CD1c-positive myeloid dendritic cell (primary cell): ENCODE measurements around the gene PSMC3.

Experiments used
- DNase-seq: peaks from one replicate; pipeline ENCODE4 v3.0.0-alpha.2; 2016; ENCODE audit errors: extremely low spot score

The PSMC3 gene

DNA sequence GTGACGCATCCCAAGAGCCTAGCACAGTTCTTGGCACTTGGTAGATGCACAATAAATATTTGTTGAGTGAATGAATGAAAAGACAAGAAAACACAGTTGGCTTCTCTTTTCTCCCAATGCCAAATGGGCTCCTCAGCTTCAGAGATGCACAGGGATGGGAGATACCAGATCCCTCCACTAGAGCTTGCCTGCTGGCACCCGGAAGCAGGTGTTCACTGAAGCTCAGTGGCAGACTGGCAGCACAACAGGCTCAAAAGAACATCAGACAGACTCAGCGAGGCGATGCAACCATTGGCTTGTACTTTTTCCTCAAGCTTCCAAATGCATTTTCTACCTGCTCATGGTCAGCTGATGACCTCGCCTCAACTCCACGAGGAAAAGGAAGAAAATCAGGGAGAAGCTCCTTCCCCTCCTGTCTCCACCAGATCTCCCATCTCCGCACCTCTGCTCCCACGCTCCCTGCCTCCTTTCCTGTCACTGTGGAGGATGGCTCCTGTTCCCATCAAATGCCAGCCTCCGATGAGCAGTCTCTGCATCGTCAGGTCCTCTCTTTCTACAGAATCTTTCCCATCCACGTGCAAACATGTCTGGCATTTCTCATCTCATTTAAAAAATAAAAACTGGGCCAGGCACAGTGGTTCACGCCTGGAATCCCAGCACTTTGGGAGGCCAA, 16.9 kb upstream of the PSMC3 start:
- no peak for DNase-seq

DNA sequence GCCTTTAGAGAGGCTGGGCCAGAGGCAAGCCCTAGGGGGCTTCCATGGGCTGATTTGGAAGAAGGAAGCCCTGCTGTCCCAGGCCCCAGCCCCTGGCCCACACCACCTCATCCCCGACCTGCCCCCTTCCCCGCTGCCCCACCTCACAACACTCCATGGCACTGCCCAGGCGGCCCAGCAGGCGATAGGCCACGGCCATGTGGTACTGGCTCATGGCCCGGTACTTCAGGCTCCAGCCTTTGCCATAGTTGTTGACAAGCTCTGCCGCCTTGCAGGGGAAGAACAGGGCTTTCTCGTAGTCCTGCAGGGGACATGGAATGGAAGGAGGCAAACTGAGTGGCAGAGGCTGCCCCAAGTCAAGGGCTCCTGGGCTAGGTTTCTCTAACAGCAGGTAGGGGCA, 16.3 kb upstream of the PSMC3 start:
- DNase-seq = no peak

DNA sequence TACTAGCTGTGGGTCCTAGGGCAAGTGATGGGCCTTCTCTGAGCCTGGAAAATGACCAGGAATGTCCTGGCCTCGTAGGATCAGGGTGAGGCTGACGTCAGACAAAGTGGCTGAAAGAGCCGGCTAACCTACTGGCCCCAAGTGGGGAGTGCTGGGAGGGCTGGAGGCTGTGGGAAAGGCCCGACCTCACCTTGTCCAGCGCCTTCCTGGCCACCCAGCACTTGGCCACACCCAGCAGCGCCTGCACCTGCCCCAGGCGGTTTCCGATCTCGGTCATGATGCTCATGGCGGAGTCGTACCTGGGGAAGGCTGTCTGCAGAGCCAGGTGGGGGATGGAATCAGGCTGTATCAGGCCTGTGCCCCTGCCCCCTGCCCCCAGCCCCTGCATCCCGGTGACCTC, 15.2 kb upstream of the PSMC3 start:
- no peak for DNase-seq

DNA sequence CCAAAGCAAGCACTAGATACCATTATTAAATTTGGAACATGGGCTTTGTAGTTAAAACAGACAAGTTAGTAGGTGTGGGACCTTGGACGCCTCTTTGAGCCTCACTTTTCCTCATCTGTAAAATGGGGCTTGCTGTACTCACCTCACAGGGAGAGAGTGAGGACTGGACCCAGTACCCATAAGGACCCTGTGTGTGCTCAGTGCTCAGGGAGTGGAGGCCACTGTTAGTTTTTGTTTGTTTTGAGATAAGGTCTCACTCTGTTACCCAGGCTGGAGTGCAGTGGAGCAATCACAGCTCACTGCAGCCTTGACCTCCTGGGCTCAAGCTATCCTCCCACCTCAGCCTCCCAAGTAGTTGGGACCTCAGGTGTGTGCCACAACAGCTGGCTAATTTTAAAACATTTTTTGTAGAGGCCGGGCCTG, 13.8 kb upstream of the PSMC3 start:
- DNase-seq = no peak

DNA sequence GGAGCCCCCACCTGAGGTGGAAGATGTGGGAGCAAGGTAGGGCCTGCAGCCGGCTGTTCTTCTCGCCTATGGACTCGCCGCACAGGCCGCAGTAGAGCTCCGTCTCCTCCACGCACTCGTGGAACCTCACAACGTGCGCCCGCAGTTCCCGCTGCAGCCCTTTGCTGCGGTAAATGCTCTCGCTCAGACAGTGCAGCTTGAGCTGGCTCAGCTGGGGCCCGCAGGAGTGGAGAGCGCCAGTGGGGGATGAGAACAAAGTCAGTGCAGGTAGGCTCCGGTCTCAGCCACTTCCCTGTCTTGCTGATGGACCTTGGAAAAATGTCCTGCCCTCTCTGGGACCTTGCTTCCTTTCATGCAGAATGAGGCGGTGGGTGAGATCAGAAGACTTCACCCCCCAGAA, 12.5 kb upstream of the PSMC3 start:
- DNase-seq = no peak

DNA sequence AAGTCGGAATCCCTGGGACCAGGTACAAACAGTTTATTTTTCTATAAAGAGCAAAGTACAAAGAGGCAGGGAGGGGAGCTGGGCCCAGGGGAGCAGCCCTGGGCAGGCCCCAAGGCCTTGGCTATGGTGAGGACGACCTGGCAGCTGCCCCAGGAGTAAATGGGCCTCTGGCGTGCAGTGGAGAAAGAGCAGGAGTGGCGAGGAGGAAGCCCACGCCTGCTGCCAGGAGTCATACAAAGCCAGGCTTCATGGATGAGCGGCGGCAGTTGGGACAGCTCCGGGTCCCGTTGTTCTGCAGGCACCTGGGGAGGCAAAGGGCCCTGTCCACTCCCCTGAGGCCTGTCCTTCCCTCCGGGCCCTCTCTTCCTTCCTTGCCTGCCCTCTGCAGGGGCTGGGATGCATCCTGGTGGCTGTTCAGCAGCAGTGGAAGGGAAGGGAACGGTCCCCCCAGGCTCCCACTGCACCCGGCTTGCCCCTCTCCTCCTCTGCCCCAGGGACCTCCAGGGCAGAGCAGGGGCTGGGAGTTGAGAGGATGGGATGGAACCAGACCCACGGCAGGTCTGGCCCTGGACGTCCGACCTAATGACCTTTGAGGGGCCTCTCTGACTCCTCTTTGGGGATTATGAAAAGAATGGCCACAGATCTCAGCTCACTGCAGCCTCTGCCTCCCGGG, 11.6 kb upstream of the PSMC3 start:
- DNase-seq = no peak

DNA sequence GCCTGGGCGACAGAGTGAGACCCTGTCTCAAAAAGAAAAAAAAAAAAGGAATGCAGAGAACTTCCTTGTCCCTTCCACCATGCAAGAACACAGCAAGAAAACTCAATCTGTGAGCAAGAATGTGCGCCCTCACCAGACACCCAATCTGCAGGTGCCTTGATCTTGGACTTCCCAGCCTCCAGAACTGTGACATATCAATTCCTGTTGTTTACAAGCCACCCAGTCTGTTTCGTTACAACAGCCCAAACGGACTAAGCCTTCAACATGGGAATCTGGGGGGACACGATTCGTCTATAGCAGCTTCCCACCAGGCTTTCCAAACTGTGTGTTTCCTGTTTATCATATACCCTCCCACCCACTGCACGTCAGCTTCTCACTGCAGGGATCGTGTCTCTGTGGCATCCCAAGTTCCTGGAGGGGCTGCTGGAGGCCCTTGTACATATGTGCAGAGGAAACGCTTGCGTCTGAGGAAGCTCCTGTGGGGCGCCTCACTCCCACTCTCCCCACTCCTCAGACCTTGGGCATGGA, 11.0 kb upstream of the PSMC3 start:
- no peak for DNase-seq

DNA sequence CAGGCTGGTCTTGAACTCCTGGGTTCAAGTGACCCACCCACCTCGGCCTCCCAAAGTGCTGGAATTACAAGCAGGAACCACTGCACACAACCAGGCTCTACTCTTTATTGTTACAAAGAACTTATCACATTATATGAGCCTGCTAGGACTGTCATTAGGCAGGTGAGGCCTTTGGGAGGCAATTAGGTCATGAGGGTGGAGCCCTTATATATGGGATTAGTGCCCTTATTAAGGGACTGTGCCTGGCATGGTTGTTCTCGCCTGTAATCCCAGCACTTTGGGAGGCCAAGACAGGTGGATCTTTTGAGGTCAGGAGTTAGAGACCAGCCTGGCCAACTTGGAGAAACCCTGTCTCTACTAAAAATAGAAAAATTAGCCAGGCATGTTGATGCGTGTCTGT, 10.5 kb upstream of the PSMC3 start:
- no peak for DNase-seq

DNA sequence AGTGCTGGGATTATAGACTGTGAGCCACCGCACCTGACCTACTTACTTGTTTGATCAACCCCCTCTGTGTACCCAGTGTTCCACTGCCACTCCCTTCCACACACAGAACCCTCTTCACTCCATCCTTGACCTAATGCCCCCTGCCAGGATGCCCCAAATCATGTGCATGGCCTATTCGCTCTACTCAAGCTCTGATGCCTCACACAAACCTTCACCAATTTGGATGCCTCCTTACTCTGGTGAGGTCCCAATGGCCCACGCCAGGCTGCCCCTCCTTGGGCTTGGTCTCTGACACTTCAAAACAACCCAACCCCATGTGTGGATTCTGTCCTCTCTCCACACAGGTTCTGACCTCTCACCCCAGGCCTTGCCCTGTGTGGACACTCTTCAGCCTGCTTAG, 9.4 kb upstream of the PSMC3 start:
- no peak for DNase-seq

DNA sequence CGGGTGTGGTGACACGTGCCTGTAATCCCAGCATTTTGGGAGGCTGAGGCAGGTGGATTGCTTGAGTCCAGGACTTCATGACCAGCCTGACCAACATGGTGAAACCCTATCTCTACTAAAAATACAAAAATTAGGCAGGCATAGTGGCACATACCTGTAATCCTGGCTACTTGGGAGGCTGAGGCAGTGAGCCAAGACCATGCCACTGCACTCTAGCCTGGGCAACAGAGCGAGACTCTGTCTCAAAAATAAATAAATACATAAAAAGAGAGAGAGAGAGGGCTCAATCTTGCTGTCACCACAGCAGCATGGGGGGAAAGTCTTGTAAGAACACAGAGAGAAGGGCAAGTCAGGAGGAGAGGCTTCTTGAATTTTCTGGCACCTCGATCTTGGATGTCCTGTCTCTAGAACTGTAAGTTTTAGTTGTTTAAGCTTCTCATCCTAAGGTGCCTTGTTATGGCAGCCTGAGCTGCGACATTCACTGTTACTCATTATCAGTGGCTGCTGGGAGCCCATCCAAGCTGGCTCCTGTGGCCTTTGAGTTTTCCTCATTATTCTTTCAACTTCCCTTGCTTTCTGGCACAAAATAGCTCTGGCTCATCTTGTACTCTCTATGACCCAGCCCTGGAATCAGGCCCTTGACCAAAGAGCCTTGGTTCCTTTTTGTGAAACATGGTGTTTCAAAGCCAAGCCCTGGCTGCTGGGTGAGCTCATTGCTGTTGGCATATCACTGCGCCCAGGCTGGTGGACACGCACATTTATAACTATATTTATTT, 8.0 kb upstream of the PSMC3 start:
- no peak for DNase-seq

DNA sequence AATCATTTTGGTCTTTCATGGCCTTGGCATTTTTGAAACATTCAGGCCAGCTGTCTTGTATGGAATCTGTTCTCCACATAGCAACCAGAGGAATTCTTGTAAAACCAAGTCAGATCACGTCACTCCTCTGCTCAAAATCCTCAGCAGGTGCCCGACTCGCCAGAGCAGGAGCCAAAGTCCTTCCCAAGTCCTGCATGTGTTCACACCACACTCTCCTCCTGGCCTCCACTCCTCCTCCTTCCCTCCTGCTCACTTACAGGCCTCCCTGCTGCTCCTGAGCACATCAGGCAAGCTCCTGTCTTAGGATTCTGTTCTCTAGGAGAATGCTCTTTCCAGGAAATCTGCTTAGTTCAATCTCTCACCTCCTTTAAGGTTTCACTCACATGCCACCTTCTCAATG, 6.9 kb upstream of the PSMC3 start:
- no peak for DNase-seq

DNA sequence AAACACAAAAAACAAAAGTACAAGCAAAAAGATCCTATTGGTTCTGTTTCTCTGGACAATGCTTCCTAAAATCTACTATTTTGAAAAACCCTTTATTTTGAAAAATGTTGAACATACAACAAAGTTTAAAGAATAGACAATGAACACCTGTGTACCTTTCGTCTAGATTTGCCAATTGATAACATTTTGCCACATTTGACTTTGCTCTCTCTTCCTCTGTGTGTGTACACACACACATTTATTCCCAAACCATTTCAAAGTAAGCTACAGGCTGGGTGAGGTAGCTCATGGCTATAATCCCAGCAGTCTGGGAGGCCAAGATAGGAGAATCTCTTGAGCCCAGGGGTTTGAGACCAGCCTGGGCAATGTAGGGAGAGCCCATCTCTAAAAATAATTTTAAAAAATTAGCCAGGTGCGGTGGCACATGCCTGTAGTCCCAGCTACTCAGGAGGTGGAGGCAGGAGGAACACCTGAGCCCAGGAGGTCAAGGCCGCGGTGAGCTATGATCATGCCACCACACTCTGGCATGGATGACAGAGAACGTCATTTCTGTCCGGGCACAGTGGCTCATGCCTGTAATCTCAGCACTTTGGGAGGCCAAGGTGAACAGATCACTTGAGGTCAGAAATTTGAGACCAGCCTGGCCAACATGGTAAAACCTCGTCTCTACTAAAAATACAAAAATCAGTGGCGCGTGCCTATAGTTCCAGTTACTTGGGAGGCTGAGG, 5.3 kb upstream of the PSMC3 start:
- no peak for DNase-seq

DNA sequence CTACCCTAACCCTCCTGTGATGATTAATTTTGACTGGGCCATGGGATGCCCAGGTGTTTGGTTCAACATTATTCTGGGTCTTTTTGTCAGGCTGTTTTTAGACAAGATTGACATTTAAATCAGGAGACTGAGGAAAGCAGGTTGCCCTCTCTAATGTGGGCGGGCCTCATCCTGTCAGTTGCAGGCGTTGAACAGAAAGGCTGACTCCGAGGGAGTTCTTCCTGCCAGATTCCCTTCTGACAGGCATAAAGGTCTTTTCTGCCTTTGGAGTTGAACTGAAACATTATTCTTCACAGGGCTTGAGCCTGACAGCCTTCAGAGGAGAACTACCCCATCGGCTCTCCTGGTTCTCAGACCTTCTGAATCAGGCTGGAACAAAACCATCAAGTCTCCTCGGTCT, 4.3 kb upstream of the PSMC3 start:
- DNase-seq = no peak

DNA sequence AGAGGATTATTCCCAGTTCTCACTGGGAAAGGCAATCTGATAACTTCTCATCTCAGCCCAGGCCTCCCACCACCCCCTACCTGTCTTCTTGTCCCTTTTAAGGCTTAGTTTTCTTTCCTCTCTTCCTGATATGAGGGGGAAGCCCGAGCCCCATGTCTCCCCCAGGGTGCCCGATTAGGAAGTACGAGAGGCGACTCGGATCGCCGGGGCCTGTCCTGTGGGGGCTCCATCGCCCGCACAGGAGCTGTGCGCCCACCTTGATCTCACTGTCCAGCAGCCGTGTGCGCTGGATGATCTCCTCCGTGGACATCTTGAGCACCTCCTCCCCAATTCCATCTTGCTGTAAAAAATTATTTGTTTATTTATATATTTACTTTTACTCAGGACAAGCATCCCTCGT, 628 bp downstream of the PSMC3 start:
- DNase-seq = no peak

DNA sequence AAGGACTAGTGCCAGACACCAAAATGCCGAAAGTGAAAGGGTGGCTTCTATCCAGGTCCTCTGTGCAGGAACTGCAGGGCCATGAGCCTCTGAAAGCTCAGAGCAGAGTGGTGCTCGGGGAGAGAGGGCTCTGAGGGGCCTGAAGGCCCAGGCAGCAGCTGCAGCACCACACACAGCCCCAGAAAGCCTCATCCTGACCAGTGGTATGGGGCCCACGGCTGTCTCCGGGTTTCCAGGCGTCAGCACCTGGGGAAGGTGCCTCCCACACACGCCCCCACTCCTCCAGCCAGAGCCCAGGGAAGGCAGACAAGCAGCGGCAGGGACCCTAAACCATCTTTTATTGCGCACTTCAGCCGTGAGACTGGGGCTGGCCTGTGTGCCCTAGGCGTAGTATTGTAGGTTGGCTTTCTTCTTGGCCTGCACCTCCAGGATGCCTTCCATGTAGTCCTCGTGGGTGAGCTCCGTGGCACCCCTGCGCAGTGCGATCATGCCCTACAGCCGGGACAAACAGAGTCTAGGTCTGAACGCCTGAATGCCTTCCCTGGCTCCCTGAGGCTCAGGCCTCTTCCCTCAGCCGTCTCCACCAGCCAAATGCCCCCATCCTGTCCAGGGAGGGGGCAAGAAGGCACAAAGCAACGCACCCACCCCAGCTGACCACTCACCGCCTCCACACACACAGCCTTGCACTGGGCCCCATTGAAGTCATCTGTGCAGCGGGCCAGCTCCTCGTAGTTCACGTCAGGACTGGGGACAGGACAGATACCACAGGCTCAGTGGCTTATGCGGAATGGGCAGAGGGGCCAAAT, 7.6 kb downstream of the PSMC3 start:
- DNase-seq = no peak

DNA sequence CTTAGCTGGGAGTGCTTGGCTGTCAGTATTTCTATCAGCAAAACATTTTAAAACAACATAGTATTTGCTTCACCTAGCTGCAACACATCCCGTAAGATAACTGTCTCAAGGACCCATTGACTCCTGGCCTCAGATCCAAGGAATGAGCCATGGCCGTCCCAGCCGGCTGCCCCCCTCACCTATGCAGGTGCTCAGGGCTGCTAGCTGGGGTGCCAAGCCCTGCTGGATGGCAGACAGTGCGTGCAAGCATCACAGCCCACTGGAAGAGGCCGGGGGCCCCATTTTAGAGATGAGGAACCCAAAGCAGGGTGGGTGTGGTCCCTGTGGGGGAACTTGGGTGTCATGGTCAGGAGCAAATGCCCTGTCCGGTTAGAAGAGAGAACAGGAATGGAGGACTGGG, 8.5 kb downstream of the PSMC3 start:
- no peak for DNase-seq

DNA sequence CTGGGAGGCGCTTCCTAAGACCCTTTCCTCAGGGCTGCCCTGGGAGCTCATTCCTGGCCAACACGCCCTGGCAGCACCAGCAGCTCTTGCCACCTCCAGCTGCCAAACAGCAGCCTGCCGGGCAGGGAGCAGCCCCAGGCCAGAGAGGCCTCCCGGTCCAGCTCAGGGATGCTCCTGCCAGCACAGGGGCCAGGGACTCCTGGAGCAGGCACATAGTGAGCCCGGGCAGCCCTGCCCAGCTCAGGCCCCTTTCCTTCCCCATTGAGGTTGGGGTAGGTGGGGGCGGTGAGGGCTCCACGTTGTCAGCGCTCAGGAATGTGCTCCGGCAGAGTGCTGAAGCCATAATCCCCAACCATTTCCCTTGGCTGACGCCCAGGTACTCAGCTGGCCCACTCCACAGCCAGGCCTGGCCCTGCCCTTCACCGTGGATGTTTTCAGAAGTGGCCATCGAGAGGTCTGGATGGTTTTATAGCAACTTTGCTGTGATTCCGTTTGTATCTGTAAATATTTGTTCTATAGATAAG, 10.2 kb downstream of the PSMC3 start:
- DNase-seq = no peak

DNA sequence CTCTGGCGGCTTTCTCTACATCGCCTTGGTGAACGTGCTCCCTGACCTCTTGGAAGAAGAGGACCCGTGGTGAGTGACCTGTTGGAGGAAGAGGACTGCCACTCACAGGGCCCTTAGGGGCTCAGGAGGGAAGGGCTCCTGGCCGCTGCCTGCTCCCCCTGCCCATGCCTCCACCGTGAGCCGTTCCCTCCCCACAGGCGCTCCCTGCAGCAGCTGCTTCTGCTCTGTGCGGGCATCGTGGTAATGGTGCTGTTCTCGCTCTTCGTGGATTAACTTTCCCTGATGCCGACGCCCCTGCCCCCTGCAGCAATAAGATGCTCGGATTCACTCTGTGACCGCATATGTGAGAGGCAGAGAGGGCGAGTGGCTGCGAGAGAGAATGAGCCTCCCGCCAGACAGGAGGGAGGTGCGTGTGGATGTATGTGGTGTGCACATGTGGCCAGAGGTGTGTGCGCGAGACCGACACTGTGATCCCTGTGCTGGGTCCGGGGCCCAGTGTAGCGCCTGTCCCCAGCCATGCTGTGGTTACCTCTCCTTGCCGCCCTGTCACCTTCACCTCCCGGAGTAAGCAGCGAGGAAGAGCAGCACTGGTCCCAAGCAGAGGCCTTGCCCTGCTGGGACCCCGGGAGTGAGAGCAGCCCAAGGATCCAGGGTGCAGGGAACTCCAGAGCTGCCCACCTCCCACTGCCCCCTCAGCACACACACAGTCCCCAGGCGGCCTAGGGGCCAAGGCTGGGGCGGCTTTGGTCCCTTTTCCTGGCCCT, 11.0 kb downstream of the PSMC3 start:
- DNase-seq = no peak

DNA sequence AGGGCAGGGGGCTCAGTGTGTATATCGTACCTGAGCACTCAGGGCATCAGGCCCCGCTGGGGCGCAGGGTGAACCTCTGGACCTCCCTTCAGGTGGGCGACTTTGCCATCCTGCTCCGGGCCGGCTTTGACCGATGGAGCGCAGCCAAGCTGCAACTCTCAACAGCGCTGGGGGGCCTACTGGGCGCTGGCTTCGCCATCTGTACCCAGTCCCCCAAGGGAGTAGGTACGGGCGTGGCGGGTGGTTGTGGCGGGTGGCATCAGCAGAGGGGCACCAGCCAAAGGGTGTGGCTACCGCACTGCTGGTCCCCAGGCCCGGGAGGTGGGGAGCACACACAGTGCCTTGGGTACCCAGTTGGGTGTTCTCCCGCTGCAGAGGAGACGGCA, 11.6 kb downstream of the PSMC3 start:
- DNase-seq = no peak

DNA sequence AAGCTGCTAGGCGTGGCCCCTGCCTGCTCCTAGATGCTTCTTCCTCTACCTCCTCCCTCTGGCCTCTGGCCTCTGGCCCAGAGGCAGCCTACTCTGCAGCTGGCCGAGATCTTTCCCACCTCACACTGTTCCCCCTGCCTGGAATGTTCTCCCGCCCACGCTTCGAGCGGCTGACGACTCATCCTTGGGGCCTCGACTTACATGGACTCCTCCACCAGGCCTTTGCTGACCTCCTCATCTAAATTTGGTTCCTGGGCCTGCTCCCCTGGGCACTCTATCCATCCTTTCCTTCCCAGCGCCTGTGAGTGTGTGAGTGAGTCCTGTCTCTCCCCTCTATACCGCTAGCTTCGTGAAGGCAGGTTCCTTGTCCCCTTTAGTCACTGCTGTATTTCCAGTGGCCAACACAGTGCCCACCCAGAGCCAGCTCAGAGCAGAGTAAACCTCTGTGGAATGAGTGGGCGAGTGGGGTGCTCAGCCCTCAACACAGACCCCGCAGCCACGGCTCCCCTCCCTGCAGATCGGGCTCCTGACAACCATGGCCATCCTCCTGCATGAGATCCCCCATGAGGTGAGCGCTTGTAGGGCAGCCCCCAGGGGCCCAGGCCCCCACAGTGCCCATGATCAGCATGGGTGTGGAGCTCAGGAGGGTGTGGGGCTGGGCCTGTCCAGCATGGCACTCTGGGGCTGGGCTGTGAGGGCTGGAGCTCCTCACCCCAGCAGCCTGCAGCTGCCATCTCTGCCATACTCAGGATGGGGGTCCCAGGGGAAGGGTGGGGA, 12.1 kb downstream of the PSMC3 start:
- DNase-seq = no peak
